HS-5 (cell line): ENCODE data around the gene GSTO2.
"Not testable (repeated sequence)": the region's sequence is repeated elsewhere in the genome, so short reads cannot be mapped to it uniquely, and the experiment has no call there.

Experiments
- DNase-seq: peaks from one replicate; pipeline ENCODE4 v3.0.0-alpha.2; 2012; ENCODE audit warnings: low read depth

GSTO2 gene

GRCh38 chr10:104268713-104269645 lies at the start of gene GSTO2:
Gene GSTO2, plus strand, starts transcription at chr10:104269184. Its CDS starts 5,732 bp downstream, at chr10:104274916.
- DNase-seq: no peak

GRCh38 chr10:104220522-104220921 lies 48.5 kb upstream of the GSTO2 start:
- no peak for DNase-seq

DNA sequence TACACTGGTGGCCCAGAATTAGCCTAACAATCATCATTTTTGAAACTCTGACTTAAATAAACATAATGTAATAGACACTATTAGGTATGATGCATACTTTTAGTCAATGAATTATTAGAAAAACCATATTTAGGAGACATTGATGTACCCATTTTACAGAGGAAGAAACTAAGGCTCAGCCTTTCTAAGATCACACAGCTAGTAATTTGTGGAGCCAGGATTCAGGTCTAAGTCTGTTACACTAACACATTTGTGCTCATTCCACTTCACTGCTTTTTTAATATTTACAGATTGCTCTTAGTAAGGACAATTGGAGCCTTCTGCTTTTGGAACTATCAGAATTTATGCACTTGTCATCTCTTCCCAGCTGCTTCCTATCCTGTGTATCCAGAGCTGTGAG lies 45.7 kb upstream of the GSTO2 start:
- DNase-seq: no peak

GRCh38 chr10:104230490-104230889 lies 38.5 kb upstream of the GSTO2 start:
- DNase-seq: no peak

DNA sequence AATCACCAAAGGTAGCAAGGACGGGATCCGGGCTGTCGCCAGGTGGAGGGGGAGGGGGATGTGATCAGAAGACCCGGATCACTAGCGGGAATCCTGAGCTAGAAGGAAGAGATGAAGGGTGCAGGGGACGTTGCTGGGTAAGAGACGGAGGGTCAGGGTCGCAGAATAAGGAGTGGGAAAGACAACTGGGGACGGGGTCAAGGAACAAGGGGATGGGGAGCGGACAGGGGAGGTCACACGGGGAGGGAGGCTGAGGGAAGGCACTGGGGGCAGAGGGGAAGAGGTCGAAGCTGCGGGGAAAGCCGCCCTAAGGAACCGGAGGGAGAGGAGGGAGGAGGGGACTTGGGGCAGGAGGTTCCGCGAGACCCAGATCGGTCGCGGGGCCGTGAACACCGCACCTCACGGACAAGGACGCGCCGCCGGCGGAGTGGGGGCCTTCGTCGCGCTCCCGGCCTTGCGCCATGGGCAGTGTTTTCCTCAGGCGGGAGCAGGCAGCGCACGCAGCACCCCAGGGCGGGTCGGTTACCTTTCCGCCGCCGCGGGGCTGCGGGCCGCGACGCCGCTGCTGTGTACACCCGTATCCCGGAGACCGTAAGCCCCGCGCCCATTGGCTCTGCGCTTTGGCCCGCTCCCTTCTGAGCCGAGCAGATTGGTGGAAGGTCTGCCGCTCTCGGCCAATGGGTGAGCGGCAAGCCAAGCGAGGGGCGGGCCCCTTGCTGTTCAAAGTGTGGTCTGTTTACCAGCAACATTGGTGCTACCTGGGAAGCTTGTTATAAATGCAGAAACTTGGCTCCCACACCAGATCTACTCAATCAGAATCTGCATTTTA lies 37.0 kb upstream of the GSTO2 start, which contains the start of gene CFAP43:
Gene CFAP43 (minus strand): TSS at position 581 of the 829 bp plus-strand sequence. CDS start 118 bp downstream, at position 463.
- peak; percentile 76 for DNase-seq

- DNase-seq: no peak
These were observed 36.3 kb upstream of the GSTO2 start for GRCh38 chr10:104232613-104233102.

DNA sequence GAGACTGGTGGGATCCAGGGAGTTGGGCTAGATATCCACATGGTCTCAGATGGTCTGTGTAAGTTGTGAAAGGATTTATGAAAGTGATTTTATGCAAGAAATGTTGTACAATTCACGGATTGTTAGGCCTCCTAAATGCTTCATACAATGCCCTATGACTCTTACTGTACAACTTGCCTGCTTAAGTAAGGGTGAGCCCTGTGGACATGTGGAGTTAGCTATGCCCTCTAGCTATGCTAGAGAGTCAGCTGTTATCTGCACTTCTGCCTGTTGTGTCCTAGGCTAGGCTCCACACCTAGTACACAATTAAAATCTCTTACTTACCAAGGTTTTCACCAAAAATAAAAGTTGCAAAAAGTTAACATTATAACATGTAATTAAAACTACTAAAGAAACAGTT lies 35.2 kb upstream of the GSTO2 start:
- no peak for DNase-seq

- DNase-seq: no peak
These were observed 34.0 kb upstream of the GSTO2 start for GRCh38 chr10:104234934-104235333.

DNA sequence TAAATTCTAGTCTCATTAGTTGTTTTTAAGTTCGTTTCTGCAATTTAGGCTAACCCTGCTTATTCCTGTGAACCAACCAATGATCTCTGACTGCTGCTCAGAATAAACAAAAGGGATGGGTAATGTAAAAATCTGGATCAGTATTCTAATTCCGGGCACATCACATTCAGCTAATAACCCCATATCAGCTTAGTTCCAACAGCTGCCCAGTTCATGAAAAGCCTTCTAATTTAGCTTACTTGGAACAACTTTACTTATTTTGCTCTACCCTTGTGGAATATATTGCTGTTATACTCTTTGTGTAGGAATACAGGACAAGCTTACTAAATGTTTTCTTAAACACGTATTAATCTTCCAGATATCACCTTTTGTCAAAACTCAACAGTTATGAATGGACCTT lies 33.2 kb upstream of the GSTO2 start:
- no peak for DNase-seq

- DNase-seq: no peak
These were observed 28.9 kb upstream of the GSTO2 start for GRCh38 chr10:104240078-104240477.

DNA sequence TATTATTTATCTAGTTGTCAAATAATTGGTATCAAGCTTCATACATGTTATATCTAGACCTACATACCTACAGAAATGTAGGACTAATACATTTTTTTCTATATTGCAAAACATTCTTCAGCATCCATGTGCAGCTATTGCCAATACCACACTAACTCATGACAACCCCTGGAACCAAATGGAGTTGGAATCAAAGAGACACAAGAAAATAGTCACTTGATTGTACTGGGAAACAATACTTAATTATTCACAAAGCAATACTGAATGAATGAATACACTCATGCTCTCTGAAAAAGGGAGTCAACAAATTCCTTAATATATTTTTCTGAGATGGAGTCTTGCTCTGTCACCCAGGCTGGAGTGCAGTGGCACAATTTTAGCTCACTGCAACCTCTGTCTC lies 26.4 kb upstream of the GSTO2 start:
- DNase-seq: no peak

DNA sequence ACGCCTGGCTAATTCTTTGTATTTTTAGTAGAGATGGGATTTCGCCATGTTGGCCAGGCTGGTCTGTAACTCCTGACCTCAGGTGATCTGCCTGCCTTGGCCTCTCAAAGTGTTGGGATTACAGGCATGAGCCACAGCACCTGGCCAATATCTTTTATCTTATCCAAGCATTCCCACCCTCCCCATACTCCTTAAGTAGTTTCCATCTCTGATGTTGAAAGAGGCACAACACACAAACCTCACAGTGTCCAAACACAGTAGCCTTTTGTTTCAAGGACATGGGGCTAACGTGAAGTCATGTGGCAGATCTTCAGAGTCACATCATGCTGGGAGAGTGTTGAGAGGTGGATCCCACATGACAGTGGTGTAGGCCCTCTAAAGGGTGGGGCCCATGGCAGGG lies 26.0 kb upstream of the GSTO2 start:
- not testable (repeated sequence) for DNase-seq

DNA sequence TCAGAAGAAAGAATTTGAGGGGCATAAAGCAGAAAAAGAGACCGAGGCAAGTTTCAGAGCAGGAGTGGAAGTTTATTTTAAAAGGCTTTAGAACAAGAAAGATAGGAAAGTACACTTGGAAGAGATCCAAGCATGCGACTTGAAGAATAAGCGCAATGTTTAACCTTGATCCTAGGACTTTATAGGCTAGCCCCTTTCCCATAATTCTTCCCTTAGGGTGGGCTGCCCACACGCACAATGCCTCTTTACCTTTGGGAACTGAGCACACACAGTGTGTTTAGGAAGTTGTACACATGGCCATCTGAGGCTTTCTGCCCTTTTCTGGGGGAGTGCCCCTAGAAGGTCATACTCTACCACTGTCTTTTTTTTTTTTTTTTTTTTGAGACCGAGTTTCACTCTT lies 25.5 kb upstream of the GSTO2 start:
- DNase-seq: no peak

GRCh38 chr10:104245066-104245632 lies 23.8 kb upstream of the GSTO2 start:
- DNase-seq: no peak

- peak; percentile 36 for DNase-seq
These were observed 22.0 kb upstream of the GSTO2 start for GRCh38 chr10:104246976-104247375.

- no peak for DNase-seq
These were observed 21.4 kb upstream of the GSTO2 start for GRCh38 chr10:104247513-104248146.

GRCh38 chr10:104248931-104249330 lies 20.1 kb upstream of the GSTO2 start:
- not testable (repeated sequence) for DNase-seq

- no peak for DNase-seq
These were observed 18.6 kb upstream of the GSTO2 start for GRCh38 chr10:104250371-104250770.

DNA sequence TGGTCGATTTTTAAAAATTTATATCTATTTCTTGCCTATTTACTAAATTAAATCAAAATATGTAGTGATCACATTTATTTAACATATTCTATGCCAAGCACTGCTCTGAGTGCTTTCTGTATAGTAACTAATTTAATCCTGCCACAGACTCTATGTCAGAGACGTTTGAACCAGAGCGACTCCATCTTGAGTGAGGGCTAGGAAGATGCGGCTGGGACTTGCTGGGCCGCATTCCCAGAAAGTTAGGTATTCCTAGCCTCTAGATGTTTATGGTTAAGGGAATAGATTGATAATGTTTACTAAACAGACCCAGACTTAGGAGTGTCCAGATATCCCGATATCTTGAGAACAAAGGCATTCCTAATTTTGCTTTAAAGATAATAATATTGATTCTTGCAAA lies 17.5 kb upstream of the GSTO2 start:
- DNase-seq: no peak

GRCh38 chr10:104252368-104252767 lies 16.6 kb upstream of the GSTO2 start:
- no peak for DNase-seq

DNA sequence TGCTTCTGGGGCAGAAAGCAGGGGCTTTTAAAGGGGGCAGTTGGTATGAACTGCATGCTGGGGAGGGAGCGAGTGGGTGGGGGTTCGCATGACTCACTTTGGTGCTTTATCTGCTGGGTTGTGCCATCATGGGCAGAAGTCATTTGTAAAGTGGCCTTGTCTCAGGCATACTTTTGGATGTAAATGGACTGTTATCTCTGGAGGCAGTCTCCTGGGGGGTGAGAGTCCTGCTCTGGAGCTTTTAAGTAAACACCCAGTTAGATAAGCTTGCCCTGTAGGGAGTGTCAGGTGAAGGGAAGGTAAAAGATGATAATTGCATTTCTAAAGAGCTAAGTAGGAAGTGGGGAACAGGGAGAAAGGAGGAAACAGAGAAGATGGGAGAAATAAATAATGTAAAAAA lies 15.9 kb upstream of the GSTO2 start:
- DNase-seq: no peak
